LNCaP clone FGC (cell line): ENCODE results near the gene PABPN1L.

Experiments
- DNase-seq: peaks from one replicate; pipeline ENCODE4 v3.0.0-alpha.2; 2011; ENCODE audit warnings: low read depth
- H3K4me3 ChIP-seq: 2 replicates; pipeline ENCODE4 v1.5.1; 2011; ENCODE audit warnings: mild to moderate bottlenecking, low read depth, low read length, control low read depth
- TF ChIP-seq, protein P1 (sequence below): IDR thresholded peaks from 2 replicates; pipeline ENCODE4 v1.5.1; 2012; ENCODE audit warnings: mild to moderate bottlenecking; ENCODE audit not compliant: control insufficient read depth, insufficient read depth; ENCODE audit errors: extremely low read depth

Gene PABPN1L

DNA sequence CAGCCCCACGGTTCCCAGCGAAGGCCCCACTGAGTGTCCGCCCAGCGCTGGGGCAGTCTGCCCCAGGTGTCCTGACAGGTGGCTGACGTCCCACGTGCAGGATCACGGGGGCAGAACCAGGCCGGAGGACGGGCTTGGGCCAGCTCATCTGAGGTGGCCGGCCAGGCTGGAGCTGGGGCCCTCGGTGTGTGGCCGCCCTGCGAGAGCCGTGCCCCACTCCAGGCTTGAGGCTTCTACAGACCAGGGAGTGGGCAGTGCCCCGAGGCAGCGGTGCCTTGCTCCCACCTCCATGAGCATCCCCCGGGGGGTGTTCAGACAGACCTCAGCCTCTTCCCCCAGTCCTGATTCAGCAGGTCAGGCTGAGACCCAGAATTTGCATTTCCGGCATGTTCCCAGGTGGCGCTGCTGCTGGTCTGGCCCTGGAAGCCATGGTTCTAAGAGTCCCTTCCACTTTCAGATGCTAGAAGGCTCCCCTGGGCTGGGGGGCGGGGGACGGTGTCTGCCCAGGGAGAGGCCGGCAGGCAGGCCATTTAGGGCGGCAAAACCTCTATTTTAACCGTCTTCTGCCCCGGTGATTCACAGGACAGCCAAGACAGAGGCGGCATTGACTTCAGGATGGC, 35.4 kb upstream of the PABPN1L start:
- TF ChIP-seq, protein P1, sequence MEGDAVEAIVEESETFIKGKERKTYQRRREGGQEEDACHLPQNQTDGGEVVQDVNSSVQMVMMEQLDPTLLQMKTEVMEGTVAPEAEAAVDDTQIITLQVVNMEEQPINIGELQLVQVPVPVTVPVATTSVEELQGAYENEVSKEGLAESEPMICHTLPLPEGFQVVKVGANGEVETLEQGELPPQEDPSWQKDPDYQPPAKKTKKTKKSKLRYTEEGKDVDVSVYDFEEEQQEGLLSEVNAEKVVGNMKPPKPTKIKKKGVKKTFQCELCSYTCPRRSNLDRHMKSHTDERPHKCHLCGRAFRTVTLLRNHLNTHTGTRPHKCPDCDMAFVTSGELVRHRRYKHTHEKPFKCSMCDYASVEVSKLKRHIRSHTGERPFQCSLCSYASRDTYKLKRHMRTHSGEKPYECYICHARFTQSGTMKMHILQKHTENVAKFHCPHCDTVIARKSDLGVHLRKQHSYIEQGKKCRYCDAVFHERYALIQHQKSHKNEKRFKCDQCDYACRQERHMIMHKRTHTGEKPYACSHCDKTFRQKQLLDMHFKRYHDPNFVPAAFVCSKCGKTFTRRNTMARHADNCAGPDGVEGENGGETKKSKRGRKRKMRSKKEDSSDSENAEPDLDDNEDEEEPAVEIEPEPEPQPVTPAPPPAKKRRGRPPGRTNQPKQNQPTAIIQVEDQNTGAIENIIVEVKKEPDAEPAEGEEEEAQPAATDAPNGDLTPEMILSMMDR: no peak
- no peak for DNase-seq
- no peak overlapping the region for H3K4me3 ChIP-seq

DNA sequence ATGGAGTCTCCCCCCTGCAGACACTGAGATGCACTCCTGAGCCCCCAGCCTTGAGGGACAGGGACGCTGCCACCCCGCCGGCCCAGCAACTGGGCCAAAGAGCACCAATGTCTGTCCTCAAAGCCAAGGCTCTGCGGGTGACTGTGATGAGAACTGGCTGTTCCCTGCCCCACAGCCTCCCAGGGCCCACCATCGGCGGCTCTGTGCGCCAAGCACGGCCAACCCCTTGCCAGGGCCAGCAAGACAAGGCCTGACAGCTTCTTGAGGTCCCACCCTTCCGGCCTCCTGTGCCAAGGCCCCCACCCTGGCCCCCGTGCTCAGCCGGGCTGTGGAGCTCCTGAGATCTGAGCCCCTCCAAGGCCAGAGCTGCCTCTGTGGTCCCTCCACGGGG, 34.2 kb upstream of the PABPN1L start:
- TF ChIP-seq, protein P1: no peak
- H3K4me3 ChIP-seq: no peak overlapping the region

DNA sequence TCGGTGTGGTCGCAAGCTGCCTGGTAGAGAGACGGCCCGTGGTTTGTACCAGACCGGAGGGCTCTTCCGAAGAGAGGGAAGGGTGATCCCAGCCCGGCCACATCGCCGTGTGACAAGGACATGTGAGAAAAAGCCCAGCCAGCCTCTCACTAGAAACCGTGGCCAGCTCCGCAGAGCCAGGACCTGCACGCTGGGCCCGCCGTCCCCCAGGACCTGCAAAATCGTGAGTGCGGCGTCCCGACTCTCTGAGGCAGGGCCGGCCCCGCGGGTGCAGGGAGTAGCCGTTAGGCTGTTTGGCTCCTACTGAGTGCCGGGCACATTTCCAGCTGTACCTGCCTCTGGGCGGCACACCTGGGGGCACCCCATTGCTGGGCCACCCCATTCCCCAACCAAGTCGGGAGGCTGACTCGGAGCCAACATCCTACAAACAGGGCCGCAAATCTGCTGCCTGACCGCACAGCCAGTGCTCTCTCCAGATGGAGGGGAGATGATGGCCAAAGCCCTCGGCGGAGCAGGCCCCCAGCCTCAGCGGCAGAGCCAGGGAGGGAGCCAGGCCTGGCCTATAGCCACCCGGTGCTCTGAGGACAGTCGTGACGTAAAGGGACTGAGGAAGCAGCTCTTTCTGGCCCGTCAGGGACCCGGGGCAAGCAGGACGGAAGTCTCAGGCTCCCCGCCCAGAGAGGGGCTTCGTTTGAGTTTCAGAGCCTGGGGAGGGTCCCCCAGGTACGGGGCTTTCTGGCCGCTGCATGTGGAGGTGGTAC, 33.6 kb upstream of the PABPN1L start:
- no peak for DNase-seq
- H3K4me3 ChIP-seq: no peak overlapping the region
- TF ChIP-seq, protein P1: no peak

More for the DNA sequence above, 34.2 kb upstream of the PABPN1L start:
- no peak for DNase-seq

DNA sequence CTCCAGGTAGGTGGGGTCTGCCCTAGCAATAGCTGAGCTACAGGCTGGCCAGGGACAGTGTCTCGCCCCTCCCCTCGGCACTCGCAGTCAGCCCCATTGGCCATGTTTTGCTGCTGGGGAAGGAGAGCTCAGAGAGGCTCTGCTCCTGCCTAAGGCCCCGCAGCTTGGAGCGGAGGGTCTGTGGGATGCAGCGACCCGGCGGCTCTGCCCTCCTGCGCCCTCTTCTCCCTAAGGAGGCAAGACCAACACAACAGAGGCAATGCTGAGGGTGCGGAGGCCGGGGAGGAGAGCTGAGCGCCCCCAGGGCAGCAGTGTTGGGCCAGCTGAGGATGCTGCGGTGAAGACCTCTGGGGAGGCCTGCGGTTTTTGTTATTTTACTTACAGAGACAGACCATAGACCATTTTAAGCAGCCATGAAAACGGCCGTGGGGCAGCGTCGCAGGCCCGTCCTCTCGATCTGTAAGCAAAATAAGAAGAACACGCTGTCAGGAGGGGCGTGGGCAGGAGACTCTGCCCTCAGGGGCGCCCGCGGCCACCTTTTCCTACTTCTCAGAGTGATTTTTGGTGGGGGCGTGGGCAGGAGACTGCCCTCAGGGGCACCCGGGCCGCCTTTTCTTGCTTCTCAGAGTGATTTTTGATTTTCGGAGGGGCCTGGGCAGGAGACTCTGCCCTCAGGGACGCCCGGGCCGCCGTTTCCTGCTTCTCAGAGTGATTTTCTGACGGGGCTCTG, 31.4 kb upstream of the PABPN1L start:
- no peak for DNase-seq
- TF ChIP-seq, protein P1: no peak
- H3K4me3 ChIP-seq: no peak overlapping the region

DNA sequence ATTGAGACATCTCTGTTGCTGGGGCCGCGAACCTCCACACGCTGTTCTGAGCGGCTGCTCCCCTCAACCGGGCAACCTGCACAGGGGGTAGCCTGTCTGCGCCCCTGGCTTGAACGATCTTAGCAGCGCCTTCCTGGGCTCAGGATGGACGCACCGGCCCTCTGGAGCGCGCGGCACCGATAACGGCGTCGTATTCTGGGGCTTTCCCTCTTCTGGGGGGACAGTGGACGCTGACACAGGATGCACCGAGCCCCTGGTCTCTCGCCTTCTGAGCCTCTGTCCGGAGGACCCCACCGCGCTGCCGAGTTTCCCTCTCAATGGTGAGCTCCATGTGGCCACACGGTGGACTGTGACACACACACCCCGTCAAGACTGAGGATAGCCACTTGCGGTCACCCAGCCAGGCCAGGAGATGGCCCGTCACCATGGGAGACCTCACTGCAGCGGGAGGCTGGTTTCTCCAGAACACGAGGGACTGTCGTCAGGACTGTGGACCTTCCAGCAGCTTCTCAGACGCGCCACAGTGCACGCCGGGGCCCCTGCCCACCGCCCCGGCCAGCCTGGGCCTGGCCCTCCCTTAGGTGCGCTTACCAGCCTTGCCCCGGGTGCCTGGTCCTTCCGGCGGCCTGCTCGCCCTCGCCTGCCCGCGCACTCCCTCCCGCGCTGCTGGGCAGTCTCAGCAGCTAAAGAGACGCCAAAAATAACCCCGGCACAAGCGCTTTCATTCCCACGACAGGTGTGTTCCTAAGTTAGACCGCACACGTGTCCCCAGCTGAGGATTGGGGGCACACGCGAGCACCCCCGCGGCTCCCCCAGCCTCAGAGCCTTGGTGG, 30.0 kb upstream of the PABPN1L start:
- no peak for DNase-seq
- no peak overlapping the region for H3K4me3 ChIP-seq
- TF ChIP-seq, protein P1: no peak

DNA sequence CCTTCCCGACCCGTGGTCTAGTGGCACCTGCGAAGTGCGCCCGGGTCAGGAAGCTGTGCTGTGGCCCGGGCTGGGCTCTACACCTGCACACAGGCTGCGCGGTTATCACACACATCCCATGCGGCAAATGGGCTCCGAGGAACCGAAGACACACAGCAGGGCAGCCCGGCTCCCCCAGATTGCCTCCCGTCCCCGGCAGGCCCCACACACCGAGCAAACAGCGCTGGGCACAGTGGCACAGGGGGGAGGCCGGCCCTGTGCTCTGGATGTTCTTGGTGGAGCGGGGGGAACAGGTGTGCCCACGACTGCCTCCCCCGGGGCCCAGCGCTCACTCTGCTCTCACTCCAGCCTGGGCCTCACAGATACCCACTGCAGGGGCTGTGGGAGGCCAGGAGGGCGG, 28.9 kb upstream of the PABPN1L start:
- H3K4me3 ChIP-seq: no peak overlapping the region
- DNase-seq: no peak
- TF ChIP-seq, protein P1: no peak
